Pancreas (tissue), 10 donors: ENCODE data around the gene PLAGL2. TPM values are rescaled to one million over a fixed set of nuclear protein-coding genes. Genes with fewer than 3 reads are reported as not detected.

Experiments
- ATAC-seq, 4 donors: fragments of 200-7000 bp; cut with Tn5 transposase; one replicate each; pipeline versions ENCODE4 v1.8.0 to v1.9.1; 2020; ENCODE audit warnings: mild to moderate bottlenecking in 4 of 4, moderate library complexity in 4 of 4
- DNase-seq, 6 donors: peaks; one replicate each; pipeline ENCODE4 v3.0.0-alpha.2; 2020
- FAIRE-seq: peaks from 2 replicates; lab custom pipeline; 2012; peaks lifted over from hg19 to GRCh38; lab: Jason Lieb, UNC
- H3K27ac ChIP-seq, 4 donors: fragments of 200-600 bp; sonication (generic); 1 replicate in 3 of 4; 2 replicates in 1 of 4; pipeline versions ENCODE4 v1.5.0 to v1.8.0; 2020
- H3K27me3 ChIP-seq, 4 donors: fragments of 200-600 bp; one replicate each; pipeline ENCODE4 v1.8.0; 2021
- H3K36me3 ChIP-seq, 3 donors: fragments of 200-600 bp; sonication (generic) in 1 of 3; one replicate each; pipeline versions ENCODE4 v1.5.0 to v1.8.0; 2020 to 2021
- H3K4me1 ChIP-seq, 3 donors: fragments of 200-600 bp; one replicate each; pipeline ENCODE4 v1.8.0; 2021
- H3K4me3 ChIP-seq, 4 donors: fragments of 200-600 bp; sonication (generic) in 2 of 4; one replicate each; pipeline versions ENCODE4 v1.5.0 to v1.8.0; 2020 to 2021
- H3K9me3 ChIP-seq, 4 donors: fragments of 200-600 bp; one replicate each; pipeline ENCODE4 v1.8.0; 2021
- WGBS, 2 donors: extraction: QIAGEN DNeasy Blood & Tissue Kit; methylation state at CpG; one replicate each; pipeline ENCODE4 v1.1.7; 2013; 5-methylcytosine and 5-hydroxymethylcytosine counted together
- intact Hi-C, 3 donors: fragments of 100-400 bp; cut with DNase I; formaldehyde crosslinking; loops; one replicate each; pipeline versions ENCODE4 v1.11.1 to v1.14.2; 2022
- polyA plus RNA-seq, 2 donors: library from polyadenylated mRNA; stranded (reverse); fragments of 200-250 nt; gene quantifications; one replicate each; pipeline ENCODE4 v1.2.3, GENCODE V29; 2013
- total RNA-seq, 6 donors: library from RNA; stranded (reverse); fragmentation: NEBNext Ultra II Directional in 4 of 6; extraction: Animal tissue kit (Norgen Biotek cat#: 25700) in 4 of 6; gene quantifications; one replicate each; pipeline versions ENCODE4 v1.2.1 to v1.2.4, GENCODE V29; 2021 to 2023
- TF ChIP-seq, protein P1 (sequence below), 4 donors: fragments of 200-600 bp; sonication (generic) in 3 of 4; IDR thresholded peaks; one replicate each; pipeline versions ENCODE4 v1.5.0 to v1.8.0; 2021; ENCODE audit warnings: antibody characterized with exemption in 4 of 4
- donor health status: healthy with polysubstance abuse.
- donor health status: DM: no; HTN: no; CAD: no; lungs with moderate emphysema.
- donor health status: DM: no; HTN: no; CAD: no.
- donor health status: control.
- donor health status: control.
- donor health status: Bipolar disorder and iron deficiency.
- donor health status: DM: yes; HTN: yes; CAD: no.
- donor health status: DM: no; HTN: no; CAD: no.
- donor health status: DM: no; HTN: no; CAD: no.
- donor health status: DM: yes; HTN: yes; CAD: no.

The PLAGL2 gene
- total and polyA plus RNA-seq, 8 donors = 2.4 to 7.2 (median 4.4) TPM

DNA sequence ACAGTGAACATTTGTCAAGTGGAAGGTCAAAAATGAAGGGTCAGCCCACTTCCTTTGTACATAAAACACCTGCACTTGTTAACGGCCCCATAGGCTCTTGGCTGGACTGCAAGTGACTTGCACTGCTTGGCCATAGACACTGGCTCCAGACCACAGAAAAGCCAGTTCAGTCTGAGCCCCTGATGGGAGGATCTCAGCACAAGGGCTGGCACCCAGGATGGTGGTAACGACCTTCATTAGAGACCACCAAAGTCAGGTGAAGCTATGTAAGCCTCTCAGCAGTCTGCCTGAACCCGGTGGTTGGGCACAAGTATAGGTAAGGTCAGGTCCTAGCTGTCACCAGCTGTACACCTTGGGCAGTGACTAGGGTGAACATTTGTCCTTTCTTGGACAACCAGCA, 16.1 kb downstream of the PLAGL2 start:
- Histone ChIP-seq H3K4me1 (peaks cover 0 to 18% (median 4%) of the 10 kb centered on the region in 3 donors), H3K9me3 (no peaks in the 10 kb centered on the region), H3K27me3 (no peaks in the 10 kb centered on the region), H3K4me3 (no peak overlapping the region), H3K27ac (no peak overlapping the region), H3K36me3 (peaks cover 0 to 9% (median 0%) of the 10 kb centered on the region in 3 donors)
- DNase-seq (no peak), ATAC-seq (no peak), FAIRE-seq (no peak)
- WGBS, 2 donors = 81 to 85% methylated on average over 3 of the region's 3 CpGs
- intact Hi-C loops = no loop called here
- TF ChIP-seq, protein P1, sequence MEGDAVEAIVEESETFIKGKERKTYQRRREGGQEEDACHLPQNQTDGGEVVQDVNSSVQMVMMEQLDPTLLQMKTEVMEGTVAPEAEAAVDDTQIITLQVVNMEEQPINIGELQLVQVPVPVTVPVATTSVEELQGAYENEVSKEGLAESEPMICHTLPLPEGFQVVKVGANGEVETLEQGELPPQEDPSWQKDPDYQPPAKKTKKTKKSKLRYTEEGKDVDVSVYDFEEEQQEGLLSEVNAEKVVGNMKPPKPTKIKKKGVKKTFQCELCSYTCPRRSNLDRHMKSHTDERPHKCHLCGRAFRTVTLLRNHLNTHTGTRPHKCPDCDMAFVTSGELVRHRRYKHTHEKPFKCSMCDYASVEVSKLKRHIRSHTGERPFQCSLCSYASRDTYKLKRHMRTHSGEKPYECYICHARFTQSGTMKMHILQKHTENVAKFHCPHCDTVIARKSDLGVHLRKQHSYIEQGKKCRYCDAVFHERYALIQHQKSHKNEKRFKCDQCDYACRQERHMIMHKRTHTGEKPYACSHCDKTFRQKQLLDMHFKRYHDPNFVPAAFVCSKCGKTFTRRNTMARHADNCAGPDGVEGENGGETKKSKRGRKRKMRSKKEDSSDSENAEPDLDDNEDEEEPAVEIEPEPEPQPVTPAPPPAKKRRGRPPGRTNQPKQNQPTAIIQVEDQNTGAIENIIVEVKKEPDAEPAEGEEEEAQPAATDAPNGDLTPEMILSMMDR (IDR thresholded peaks at IDR 0.05) = no peak

DNA sequence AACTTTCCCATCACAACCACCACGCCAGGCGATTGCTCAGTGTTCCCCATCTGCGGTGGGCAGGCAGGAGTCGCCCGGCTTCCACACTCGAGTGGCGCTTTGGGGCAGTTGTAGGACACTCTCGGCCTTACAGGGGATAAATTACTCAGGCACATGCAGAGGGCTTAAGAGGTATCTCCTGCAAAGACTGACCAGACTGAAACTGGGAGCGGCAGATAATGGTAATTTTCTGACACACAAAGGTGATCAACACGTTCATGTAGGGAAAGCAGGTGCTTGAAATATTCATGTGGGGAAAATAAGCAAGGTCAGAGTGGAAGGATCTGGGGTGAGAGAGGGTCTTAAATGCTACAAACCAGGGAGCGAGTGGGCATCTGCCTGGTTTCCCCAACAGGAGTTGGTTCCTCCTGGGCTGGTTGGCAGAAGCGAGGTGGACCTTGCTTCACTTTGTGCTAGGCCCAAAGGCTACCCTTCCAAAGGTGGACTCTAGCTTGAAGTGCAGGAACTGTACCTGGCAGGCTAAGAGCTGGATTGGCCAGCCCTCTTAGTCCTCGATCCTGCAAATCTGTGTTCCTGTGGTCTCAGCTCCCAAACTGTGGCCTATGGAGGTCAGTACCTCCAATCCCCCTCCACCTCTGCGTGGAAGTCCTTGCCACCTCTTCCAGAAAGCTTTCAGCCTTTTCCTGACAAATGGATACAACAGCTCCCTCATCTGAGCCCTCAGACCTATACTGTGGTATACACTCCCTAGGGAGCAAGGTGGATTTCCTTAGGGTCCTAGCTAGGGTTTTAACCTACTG, 16.7 kb downstream of the PLAGL2 start:
- intact Hi-C loops = no loop called here
- Histone ChIP-seq H3K4me1 (peaks cover 0 to 15% (median 4%) of the 10 kb centered on the region in 3 donors), H3K36me3 (peaks cover 0 to 9% (median 0%) of the 10 kb centered on the region in 3 donors), H3K27ac (peak overlapping the region in 3 of 4 donors; percentile 42 to 66 (median 59)), H3K4me3 (peak overlapping the region; percentile 44 to 63 (median 56)), H3K27me3 (no peaks in the 10 kb centered on the region), H3K9me3 (no peaks in the 10 kb centered on the region)
- no peak for FAIRE-seq
- ATAC-seq = peak in 1 of 4 donors; percentile 5
- 63 to 68% methylated on average over 14 of the region's 14 CpGs for WGBS, 2 donors
- no peak for DNase-seq
- TF ChIP-seq, protein P1 (IDR thresholded peaks at IDR 0.05) = no peak

DNA sequence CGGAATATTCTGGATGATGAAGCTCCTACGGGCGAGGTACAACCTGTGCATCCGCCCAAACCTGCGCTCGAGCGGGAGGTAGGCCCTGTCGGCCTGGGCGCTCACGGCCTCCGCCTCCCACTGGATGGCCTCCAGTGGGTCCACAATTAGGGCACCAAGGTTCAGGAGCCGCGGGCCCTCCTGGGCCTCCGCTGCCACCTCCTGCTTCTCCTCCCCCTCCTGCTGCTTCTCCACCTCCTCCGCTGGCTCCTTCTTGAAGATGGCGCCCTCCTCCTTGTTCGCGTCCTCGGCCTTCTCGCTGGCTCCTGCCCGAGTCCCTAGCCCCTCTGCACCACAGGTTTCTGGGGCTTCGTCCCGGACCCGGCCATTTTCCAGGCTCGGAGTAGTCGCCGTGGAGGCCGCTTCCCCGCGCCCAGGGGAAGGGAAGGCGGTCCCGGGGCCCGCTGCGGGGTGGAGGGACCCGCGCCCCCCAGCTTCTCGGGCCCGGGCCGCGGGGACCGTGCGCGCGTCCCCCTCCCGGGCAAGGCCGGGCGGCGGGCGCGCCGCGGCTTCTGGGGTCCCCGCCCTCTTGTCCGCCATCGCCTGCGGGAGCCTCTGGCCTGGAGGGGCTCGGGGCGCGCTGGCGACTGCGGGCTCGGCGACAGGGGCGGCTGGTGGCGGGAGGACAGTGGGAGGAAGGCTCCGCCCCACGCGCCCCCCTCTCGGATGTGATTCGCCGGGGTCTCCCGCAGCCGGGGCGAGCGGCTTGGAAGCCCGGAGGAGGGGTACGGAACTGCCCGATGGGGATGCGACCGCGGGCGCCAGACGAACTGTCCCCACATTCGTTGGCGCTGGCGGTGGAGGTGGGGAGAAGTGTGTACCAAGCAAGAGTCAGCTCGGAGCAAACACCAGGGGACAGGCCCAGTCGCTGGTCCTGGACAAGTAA, 17.6 kb downstream of the PLAGL2 start:
- intact Hi-C loops = no loop called here
- Histone ChIP-seq H3K27me3 (no peaks in the 10 kb centered on the region), H3K4me1 (peaks cover 0 to 15% (median 4%) of the 10 kb centered on the region in 3 donors), H3K36me3 (peaks cover 0 to 2% (median 0%) of the 10 kb centered on the region in 3 donors), H3K9me3 (no peaks in the 10 kb centered on the region), H3K4me3 (peak overlapping the region; percentile 44 to 63 (median 56)), H3K27ac (peak overlapping the region; percentile 26 to 66 (median 50))
- no peak for FAIRE-seq
- peak in 3 of 6 donors; percentile 38 to 77 (median 50) for DNase-seq
- TF ChIP-seq, protein P1 (IDR thresholded peaks at IDR 0.05) = no peak
- WGBS, 2 donors = 7 to 10% methylated on average over 56 to 88 of the region's 88 CpGs
- peak; percentile 33 to 66 (median 62) for ATAC-seq

DNA sequence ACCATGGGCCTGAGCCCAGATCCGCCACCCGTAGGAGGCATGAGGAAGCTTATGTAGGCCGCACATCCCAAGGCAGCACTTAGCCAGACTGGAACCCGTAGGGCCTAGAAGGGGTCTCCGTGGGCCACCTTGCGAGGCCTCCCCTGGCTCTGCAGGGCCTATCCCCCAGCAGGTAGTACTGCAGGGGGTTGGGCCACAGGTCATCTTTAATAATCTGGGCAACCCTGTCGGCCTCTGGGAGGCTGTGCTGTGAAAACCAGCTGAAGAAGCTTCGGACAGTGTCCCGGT, 18.5 kb downstream of the PLAGL2 start:
- Histone ChIP-seq H3K9me3 (no peaks in the 10 kb centered on the region), H3K4me3 (peak overlapping the region in 2 of 4 donors; percentile 55 to 57), H3K27ac (no peak overlapping the region), H3K4me1 (peaks cover 0 to 15% (median 4%) of the 10 kb centered on the region in 3 donors), H3K36me3 (no peaks in the 10 kb centered on the region), H3K27me3 (no peaks in the 10 kb centered on the region)
- DNase-seq = no peak
- intact Hi-C loops = no loop called here
- TF ChIP-seq, protein P1 (IDR thresholded peaks at IDR 0.05) = no peak
- no peak for ATAC-seq
- FAIRE-seq = no peak
- WGBS, 2 donors = 92 to 97% methylated on average over 9 of the region's 9 CpGs
